Measurements from ENCODE around the gene BGN. TPM values are rescaled to one million over a fixed set of nuclear protein-coding genes. Genes with fewer than 3 reads are reported as not detected.

BGN gene
- total and polyA plus RNA-seq, 2 experiments from 2014 or later = 0.87 to 1.8 TPM

DNA sequence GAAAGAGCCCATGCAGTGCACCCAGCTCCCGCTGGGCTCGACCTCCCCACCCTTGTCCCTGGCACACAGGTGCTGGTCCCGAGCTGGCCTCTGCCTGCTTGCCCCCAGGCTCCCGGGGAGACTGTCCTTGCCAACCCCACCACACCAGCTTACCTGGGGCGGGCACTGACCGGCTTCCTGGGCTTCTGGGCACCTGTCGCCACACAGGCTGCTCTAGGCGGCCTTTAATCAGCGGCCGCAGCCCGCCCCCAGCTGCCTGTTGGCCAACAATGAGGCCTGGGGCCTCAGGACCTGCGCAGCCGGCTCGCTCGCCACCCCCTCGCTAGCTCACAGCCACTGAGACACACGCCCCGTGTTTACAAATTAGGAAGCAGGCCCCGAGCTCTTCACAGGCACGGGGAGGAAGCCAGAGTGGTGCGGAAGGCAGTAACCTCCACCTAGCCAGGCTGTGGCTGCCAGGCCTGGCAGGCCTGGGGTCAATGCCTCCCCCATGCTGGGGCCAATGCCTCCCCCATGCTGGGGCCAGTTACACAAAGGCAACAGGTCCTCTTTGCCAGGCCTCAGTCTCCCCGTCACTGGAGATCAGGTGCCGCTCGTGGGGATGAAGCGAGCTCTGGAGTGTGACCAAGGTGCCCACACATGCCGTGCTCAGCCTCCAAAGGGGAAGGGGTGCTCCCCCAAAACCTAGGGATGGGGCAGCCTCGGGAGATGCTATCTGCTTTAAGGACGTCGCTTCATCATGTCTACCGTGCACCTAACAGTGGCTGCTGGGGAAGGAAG is 48.7 kb upstream of the BGN start, which contains the start of gene TREX2:
Gene TREX2, minus strand, starts transcription at position 201 of the 780 bp plus-strand sequence. CDS start 626 bp downstream, outside the sequence.
- Mint-ChIP-seq H3K4me3 (no peak within 1 kb of the TSS), H3K4me1 (no peaks in the 10 kb centered on the region), H3K9me3 (no peaks in the 10 kb centered on the region), H3K27me3 (ENCODE audit: insufficient read depth, low read depth, poor library complexity) (peaks cover 5% of the 10 kb centered on the region), H3K36me3 (ENCODE audit: low read depth) (no peaks in the 10 kb centered on the region), H3K27ac (no peak within 1 kb of the TSS)
- H3F3A ChIP-seq (replicated peaks; ENCODE audit: low read depth) = no peaks in the 10 kb centered on the region
- no peaks in the 10 kb centered on the region for H3K36me3 ChIP-seq (ENCODE audit: insufficient read depth)
- no peaks in the 10 kb centered on the region for H3K27me3 ChIP-seq (ENCODE audit: insufficient read depth)
- TF ChIP-seq CREB1 (CRISPR knock-in tag; IDR thresholded peaks at IDR 0.05; ENCODE audit: low read depth) (no peak), STAT1 (IDR thresholded peaks at IDR 0.05; ENCODE audit: unreplicated experiment) (no peak), JUNB (IDR thresholded peaks at IDR 0.05; ENCODE audit: unreplicated experiment) (no peak), EZH2phosphoT487 (IDR thresholded peaks at IDR 0.05; ENCODE audit: unreplicated experiment) (no peak), NANOG (IDR thresholded peaks at IDR 0.05; ENCODE audit: borderline replicate concordance) (no peak)
- TF ChIP-seq, protein P1, sequence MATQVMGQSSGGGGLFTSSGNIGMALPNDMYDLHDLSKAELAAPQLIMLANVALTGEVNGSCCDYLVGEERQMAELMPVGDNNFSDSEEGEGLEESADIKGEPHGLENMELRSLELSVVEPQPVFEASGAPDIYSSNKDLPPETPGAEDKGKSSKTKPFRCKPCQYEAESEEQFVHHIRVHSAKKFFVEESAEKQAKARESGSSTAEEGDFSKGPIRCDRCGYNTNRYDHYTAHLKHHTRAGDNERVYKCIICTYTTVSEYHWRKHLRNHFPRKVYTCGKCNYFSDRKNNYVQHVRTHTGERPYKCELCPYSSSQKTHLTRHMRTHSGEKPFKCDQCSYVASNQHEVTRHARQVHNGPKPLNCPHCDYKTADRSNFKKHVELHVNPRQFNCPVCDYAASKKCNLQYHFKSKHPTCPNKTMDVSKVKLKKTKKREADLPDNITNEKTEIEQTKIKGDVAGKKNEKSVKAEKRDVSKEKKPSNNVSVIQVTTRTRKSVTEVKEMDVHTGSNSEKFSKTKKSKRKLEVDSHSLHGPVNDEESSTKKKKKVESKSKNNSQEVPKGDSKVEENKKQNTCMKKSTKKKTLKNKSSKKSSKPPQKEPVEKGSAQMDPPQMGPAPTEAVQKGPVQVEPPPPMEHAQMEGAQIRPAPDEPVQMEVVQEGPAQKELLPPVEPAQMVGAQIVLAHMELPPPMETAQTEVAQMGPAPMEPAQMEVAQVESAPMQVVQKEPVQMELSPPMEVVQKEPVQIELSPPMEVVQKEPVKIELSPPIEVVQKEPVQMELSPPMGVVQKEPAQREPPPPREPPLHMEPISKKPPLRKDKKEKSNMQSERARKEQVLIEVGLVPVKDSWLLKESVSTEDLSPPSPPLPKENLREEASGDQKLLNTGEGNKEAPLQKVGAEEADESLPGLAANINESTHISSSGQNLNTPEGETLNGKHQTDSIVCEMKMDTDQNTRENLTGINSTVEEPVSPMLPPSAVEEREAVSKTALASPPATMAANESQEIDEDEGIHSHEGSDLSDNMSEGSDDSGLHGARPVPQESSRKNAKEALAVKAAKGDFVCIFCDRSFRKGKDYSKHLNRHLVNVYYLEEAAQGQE (IDR thresholded peaks at IDR 0.05; ENCODE audit: unreplicated experiment) = no peak
- TF ChIP-seq, protein P2, sequence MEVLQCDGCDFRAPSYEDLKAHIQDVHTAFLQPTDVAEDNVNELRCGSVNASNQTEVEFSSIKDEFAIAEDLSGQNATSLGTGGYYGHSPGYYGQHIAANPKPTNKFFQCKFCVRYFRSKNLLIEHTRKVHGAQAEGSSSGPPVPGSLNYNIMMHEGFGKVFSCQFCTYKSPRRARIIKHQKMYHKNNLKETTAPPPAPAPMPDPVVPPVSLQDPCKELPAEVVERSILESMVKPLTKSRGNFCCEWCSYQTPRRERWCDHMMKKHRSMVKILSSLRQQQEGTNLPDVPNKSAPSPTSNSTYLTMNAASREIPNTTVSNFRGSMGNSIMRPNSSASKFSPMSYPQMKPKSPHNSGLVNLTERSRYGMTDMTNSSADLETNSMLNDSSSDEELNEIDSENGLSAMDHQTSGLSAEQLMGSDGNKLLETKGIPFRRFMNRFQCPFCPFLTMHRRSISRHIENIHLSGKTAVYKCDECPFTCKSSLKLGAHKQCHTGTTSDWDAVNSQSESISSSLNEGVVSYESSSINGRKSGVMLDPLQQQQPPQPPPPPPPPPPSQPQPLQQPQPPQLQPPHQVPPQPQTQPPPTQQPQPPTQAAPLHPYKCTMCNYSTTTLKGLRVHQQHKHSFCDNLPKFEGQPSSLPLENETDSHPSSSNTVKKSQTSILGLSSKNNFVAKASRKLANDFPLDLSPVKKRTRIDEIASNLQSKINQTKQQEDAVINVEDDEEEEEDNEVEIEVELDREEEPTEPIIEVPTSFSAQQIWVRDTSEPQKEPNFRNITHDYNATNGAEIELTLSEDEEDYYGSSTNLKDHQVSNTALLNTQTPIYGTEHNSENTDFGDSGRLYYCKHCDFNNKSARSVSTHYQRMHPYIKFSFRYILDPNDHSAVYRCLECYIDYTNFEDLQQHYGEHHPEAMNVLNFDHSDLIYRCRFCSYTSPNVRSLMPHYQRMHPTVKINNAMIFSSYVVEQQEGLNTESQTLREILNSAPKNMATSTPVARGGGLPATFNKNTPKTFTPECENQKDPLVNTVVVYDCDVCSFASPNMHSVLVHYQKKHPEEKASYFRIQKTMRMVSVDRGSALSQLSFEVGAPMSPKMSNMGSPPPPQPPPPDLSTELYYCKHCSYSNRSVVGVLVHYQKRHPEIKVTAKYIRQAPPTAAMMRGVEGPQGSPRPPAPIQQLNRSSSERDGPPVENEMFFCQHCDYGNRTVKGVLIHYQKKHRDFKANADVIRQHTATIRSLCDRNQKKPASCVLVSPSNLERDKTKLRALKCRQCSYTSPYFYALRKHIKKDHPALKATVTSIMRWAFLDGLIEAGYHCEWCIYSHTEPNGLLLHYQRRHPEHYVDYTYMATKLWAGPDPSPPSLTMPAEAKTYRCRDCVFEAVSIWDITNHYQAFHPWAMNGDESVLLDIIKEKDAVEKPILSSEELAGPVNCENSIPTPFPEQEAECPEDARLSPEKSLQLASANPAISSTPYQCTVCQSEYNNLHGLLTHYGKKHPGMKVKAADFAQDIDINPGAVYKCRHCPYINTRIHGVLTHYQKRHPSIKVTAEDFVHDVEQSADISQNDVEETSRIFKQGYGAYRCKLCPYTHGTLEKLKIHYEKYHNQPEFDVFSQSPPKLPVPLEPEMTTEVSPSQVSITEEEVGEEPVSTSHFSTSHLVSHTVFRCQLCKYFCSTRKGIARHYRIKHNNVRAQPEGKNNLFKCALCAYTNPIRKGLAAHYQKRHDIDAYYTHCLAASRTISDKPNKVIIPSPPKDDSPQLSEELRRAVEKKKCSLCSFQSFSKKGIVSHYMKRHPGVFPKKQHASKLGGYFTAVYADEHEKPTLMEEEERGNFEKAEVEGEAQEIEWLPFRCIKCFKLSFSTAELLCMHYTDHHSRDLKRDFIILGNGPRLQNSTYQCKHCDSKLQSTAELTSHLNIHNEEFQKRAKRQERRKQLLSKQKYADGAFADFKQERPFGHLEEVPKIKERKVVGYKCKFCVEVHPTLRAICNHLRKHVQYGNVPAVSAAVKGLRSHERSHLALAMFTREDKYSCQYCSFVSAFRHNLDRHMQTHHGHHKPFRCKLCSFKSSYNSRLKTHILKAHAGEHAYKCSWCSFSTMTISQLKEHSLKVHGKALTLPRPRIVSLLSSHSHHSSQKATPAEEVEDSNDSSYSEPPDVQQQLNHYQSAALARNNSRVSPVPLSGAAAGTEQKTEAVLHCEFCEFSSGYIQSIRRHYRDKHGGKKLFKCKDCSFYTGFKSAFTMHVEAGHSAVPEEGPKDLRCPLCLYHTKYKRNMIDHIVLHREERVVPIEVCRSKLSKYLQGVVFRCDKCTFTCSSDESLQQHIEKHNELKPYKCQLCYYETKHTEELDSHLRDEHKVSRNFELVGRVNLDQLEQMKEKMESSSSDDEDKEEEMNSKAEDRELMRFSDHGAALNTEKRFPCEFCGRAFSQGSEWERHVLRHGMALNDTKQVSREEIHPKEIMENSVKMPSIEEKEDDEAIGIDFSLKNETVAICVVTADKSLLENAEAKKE (CRISPR knock-in tag; IDR thresholded peaks at IDR 0.05) = no peak
- H3K4me2 ChIP-seq = no peak within 1 kb of the TSS
- DNase-seq (ENCODE audit: low spot score) = no peak
- H3K9me2 ChIP-seq (ENCODE audit: insufficient read depth) = no peaks in the 10 kb centered on the region
- no peaks in the 10 kb centered on the region for H3K79me2 ChIP-seq (replicated peaks; ENCODE audit: insufficient read depth)
- H2AFZ ChIP-seq = no peak within 1 kb of the TSS
- no peak for ATAC-seq
- no peaks in the 10 kb centered on the region for H4K20me1 ChIP-seq (replicated peaks; ENCODE audit: insufficient read depth)
- no peak within 1 kb of the TSS for H3K27ac ChIP-seq (ENCODE audit: low read depth)
- H3K4me1 ChIP-seq (ENCODE audit: insufficient read depth) = no peaks in the 10 kb centered on the region
- H3K4me3 ChIP-seq = no peak within 1 kb of the TSS

All from GM23338 (cell line).